OCI-LY7 (cell line): ENCODE data around the gene AS3MT. TPM values are rescaled to one million over a fixed set of nuclear protein-coding genes. Genes with fewer than 3 reads are reported as not detected.

Source experiments
- BruUV-seq: library from RNA; stranded (reverse); fragments of 400-500 nt; replicated peaks from 2 replicates; lab custom pipeline; 2021; lab: Mats Ljungman, UMichigan
- CTCF ChIA-PET: fragments of 300-600 bp; sonication (Branson Sonifier 250); formaldehyde crosslinking; loops from one replicate; lab custom pipeline; 2022; ENCODE audit warnings: antibody characterized with exemption; ENCODE audit not compliant: unreplicated experiment; lab: Charles Lee
- POLR2A ChIA-PET: fragments of 300-600 bp; sonication (Branson Sonifier 250); formaldehyde crosslinking; loops from one replicate; lab custom pipeline; 2022; ENCODE audit warnings: antibody characterized with exemption; lab: Charles Lee
- DNase-seq: peaks from one replicate; pipeline ENCODE4 v3.0.0-alpha.2; 2015; ENCODE audit warnings: low spot score
- H2AFZ ChIP-seq: fragments of 200-600 bp; sonication (generic), shearing (Covaris generic); 2 replicates; pipeline ENCODE4 v1.6.1; 2014; ENCODE audit warnings: mild to moderate bottlenecking, antibody characterized with exemption, low read length, moderate library complexity
- H3K27ac ChIP-seq: fragments of 200-600 bp; sonication (generic); 2 replicates; pipeline ENCODE4 v1.5.1; 2014; ENCODE audit warnings: mixed run types, low read depth, mild to moderate bottlenecking, moderate library complexity, low read length, inconsistent platforms; ENCODE audit not compliant: poor library complexity, severe bottlenecking
- H3K36me3 ChIP-seq: fragments of 200-600 bp; sonication (generic); 2 replicates; pipeline ENCODE4 v1.6.1; 2014; ENCODE audit warnings: mild to moderate bottlenecking, antibody characterized with exemption, low read length, moderate library complexity, mixed read lengths; ENCODE audit not compliant: insufficient read depth
- H3K4me1 ChIP-seq: fragments of 200-600 bp; sonication (generic); 2 replicates; pipeline ENCODE4 v1.5.1; 2014; ENCODE audit warnings: mild to moderate bottlenecking, low read length; ENCODE audit not compliant: insufficient read depth, poor library complexity, severe bottlenecking
- H3K4me2 ChIP-seq: fragments of 200-600 bp; sonication (generic); 2 replicates; pipeline ENCODE4 v1.6.1; 2014; ENCODE audit warnings: mild to moderate bottlenecking, low read length
- H3K4me3 ChIP-seq: fragments of 200-600 bp; sonication (generic); 2 replicates; pipeline ENCODE4 v1.5.1; 2014; ENCODE audit warnings: mild to moderate bottlenecking, low read depth, low read length; ENCODE audit not compliant: poor library complexity, severe bottlenecking
- H3K79me2 ChIP-seq: fragments of 200-600 bp; sonication (generic); 2 replicates; pipeline ENCODE4 v1.6.1; 2016; ENCODE audit warnings: low read depth, mild to moderate bottlenecking, low read length, moderate library complexity, mixed read lengths; ENCODE audit not compliant: insufficient read depth
- H3K9me2 ChIP-seq: fragments of 200-600 bp; sonication (generic); 2 replicates; pipeline ENCODE4 v1.6.1; 2016; ENCODE audit warnings: mild to moderate bottlenecking, low read length, mixed read lengths; ENCODE audit not compliant: insufficient read depth
- H3K9me3 ChIP-seq: fragments of 200-600 bp; sonication (generic); 2 replicates; pipeline ENCODE4 v1.6.1; 2014; ENCODE audit warnings: mild to moderate bottlenecking, mixed run types, low read length, mixed read lengths
- H4K20me1 ChIP-seq: fragments of 200-600 bp; sonication (generic); 2 replicates; pipeline ENCODE4 v1.6.1; 2014; ENCODE audit warnings: mild to moderate bottlenecking, antibody characterized with exemption, low read length, moderate library complexity, mixed read lengths; ENCODE audit not compliant: insufficient read depth
- EZH2phosphoT487 ChIP-seq: fragments of 200-600 bp; sonication (generic); IDR thresholded peaks from 2 replicates; pipeline ENCODE4 v1.6.1; 2018; ENCODE audit warnings: low read depth, borderline replicate concordance, mild to moderate bottlenecking, mixed run types, antibody characterized with exemption, low read length, moderate library complexity, mixed read lengths
- intact Hi-C: fragments of 100-400 bp; cut with micrococcal nuclease; formaldehyde crosslinking; loops from one replicate; pipeline ENCODE4 v1.10.0; 2022; ENCODE audit not compliant: unreplicated experiment
- total RNA-seq, 2 experiments: library from RNA; depleted of rRNA in 1 of 2; stranded (reverse); fragments of >200 nt in 1 of 2; shearing (Covaris generic) in 1 of 2; gene quantifications; 2 replicates each; pipeline ENCODE4 v1.2.3, GENCODE V29; 2014 to 2022
- TF ChIP-seq, protein P1 (sequence below): fragments of 200-600 bp; sonication (generic); conservative IDR thresholded peaks from 2 replicates; pipeline ENCODE4 v1.5.1; 2014; ENCODE audit warnings: mild to moderate bottlenecking, antibody characterized with exemption, low read length, moderate library complexity, mixed read lengths

AS3MT gene
- total RNA-seq, 2 experiments from 2014 or later = not detected

DNA sequence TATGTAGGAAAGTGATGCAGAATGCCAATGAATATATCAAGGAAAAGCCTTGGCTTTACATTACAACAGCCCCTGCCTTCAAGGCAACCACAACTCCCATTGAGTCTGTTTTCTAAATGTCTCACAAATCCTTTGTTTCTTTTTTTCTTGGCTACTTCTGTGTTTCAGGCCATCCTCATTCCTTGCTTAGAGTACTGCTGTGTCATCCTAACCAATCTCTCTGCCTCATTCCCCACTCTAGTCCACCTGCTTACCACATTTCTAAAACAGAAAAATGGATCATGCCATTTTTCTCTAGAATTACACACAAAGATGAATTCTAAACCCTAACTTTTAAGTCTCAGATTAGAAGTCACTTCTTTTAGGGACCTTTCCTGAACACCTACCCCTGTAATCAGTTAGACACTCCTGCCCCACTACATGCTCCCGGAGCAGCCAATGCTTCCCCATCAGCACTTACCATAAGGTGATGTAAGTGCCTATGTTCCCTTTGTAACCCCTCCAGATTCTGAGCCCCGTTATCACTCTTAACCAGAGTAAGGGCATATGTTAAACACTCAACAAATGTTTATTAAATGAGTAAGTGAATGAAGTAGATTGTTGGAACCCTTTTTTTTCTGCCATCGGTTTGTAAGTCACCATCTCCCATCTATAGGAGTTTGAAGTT lies 12.4 kb upstream of the AS3MT start:
- Histone ChIP-seq H3K4me1 (no peaks in the 10 kb centered on the region), H3K9me3 (no peaks in the 10 kb centered on the region), H3K36me3 (no peaks in the 10 kb centered on the region), H3K4me3 (no peak overlapping the region), H3K9me2 (no peaks in the 10 kb centered on the region), H2AFZ (no peak overlapping the region), H3K27ac (no peak overlapping the region), H3K4me2 (no peak overlapping the region), H3K79me2 (peaks cover 4% of the 10 kb centered on the region; the same call in 1 of the 2 replicates), H4K20me1 (no peaks in the 10 kb centered on the region)
- intact Hi-C loops = no loop called here
- TF ChIP-seq, protein P1, sequence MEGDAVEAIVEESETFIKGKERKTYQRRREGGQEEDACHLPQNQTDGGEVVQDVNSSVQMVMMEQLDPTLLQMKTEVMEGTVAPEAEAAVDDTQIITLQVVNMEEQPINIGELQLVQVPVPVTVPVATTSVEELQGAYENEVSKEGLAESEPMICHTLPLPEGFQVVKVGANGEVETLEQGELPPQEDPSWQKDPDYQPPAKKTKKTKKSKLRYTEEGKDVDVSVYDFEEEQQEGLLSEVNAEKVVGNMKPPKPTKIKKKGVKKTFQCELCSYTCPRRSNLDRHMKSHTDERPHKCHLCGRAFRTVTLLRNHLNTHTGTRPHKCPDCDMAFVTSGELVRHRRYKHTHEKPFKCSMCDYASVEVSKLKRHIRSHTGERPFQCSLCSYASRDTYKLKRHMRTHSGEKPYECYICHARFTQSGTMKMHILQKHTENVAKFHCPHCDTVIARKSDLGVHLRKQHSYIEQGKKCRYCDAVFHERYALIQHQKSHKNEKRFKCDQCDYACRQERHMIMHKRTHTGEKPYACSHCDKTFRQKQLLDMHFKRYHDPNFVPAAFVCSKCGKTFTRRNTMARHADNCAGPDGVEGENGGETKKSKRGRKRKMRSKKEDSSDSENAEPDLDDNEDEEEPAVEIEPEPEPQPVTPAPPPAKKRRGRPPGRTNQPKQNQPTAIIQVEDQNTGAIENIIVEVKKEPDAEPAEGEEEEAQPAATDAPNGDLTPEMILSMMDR = no peak
- no peak for TF ChIP-seq EZH2phosphoT487
- DNase-seq = no peak
- CTCF ChIA-PET = no interaction called here
- POLR2A ChIA-PET = interaction anchor here (0.7 kb wide), 1 partner anchor 81 kb away, joined by 3 read pairs; no protein-coding TSS in a partner anchor
- no TSS peak for BruUV-seq

GRCh38 chr10:102859911-102860310 lies 9.4 kb upstream of the AS3MT start:
- H3K9me2 ChIP-seq = no peaks in the 10 kb centered on the region
- no peak for DNase-seq
- no peaks in the 10 kb centered on the region for H4K20me1 ChIP-seq
- no peak overlapping the region for H2AFZ ChIP-seq
- H3K4me1 ChIP-seq = no peaks in the 10 kb centered on the region
- CTCF ChIA-PET = no interaction called here
- H3K79me2 ChIP-seq = peaks cover 1% of the 10 kb centered on the region; the same call in 1 of the 2 replicates
- no peak for TF ChIP-seq EZH2phosphoT487
- TF ChIP-seq, protein P1 = no peak
- no peak overlapping the region for H3K4me2 ChIP-seq
- intact Hi-C loops = no loop called here
- no peak overlapping the region for H3K27ac ChIP-seq
- H3K4me3 ChIP-seq = no peak overlapping the region
- H3K36me3 ChIP-seq = no peaks in the 10 kb centered on the region; the same call in 1 of the 2 replicates
- no TSS peak for BruUV-seq
- POLR2A ChIA-PET = interaction anchor here (0.6 kb wide), 1 partner anchor 524 kb away, joined by 5 read pairs; no protein-coding TSS in a partner anchor
- H3K9me3 ChIP-seq = no peaks in the 10 kb centered on the region

DNA sequence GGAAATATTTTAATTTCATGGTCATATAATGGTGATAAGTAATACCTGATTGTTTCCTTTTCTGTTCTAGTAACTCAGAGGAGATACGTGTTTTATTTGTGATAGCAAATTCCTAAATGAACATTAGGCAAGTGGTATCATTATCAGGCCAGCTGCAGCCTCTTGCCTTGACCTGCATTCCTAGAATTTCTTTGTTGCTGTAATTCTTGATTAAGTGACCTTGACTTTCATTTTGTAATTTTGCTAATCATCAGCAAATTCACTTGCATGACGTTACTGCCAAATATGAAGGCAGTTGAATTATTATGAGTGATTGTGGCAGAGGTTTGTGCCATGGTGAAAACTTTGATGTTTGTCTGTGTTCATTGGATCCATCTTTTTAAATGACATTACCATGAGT lies 5.6 kb upstream of the AS3MT start:
- BruUV-seq = no TSS peak
- H3K9me3 ChIP-seq = no peaks in the 10 kb centered on the region
- H3K27ac ChIP-seq = no peak overlapping the region
- no peaks in the 10 kb centered on the region for H3K79me2 ChIP-seq
- H2AFZ ChIP-seq = no peak overlapping the region
- intact Hi-C loops = no loop called here
- CTCF ChIA-PET = no interaction called here
- no peaks in the 10 kb centered on the region for H3K9me2 ChIP-seq
- no peak overlapping the region for H3K4me3 ChIP-seq
- no peaks in the 10 kb centered on the region for H3K4me1 ChIP-seq
- H4K20me1 ChIP-seq = no peaks in the 10 kb centered on the region
- no peak for TF ChIP-seq EZH2phosphoT487
- TF ChIP-seq, protein P1 = no peak
- DNase-seq = no peak
- no peaks in the 10 kb centered on the region; the same call in 1 of the 2 replicates for H3K36me3 ChIP-seq
- POLR2A ChIA-PET = interaction anchor here (0.7 to 1.1 kb wide), 3 partner anchors 8 to 185 kb away, joined by 3 read pairs; no protein-coding TSS in a partner anchor
- no peak overlapping the region for H3K4me2 ChIP-seq
